22Rv1 (cell line): Measurements from ENCODE around the gene PLA2G6.

Experiments
- CTCF ChIP-seq: fragments of 450-650 bp; IDR thresholded peaks from 2 replicates; pipeline ENCODE4 v1.5.1; 2017; ENCODE audit warnings: mild to moderate bottlenecking
- ZFX ChIP-seq: fragments of 450-650 bp; IDR thresholded peaks from 2 replicates; pipeline ENCODE4 v1.6.1; 2017; ENCODE audit warnings: antibody characterized with exemption, borderline replicate concordance

GRCh38 chr22:38083931-38084631 is 97.5 kb downstream of the PLA2G6 start, which contains the start of gene SLC16A8:
- TF ChIP-seq CTCF: no peak
- TF ChIP-seq ZFX: no peak
